NCI-H2029 treated with DMSO at 0.1 percent for 48 hours (cell line): ENCODE data around the gene HOXC12.

ENCODE experiments used
- DNase-seq: peaks from one replicate; lab custom pipeline; 2025; lab: John Stamatoyannopoulos, UW

The HOXC12 gene

DNA sequence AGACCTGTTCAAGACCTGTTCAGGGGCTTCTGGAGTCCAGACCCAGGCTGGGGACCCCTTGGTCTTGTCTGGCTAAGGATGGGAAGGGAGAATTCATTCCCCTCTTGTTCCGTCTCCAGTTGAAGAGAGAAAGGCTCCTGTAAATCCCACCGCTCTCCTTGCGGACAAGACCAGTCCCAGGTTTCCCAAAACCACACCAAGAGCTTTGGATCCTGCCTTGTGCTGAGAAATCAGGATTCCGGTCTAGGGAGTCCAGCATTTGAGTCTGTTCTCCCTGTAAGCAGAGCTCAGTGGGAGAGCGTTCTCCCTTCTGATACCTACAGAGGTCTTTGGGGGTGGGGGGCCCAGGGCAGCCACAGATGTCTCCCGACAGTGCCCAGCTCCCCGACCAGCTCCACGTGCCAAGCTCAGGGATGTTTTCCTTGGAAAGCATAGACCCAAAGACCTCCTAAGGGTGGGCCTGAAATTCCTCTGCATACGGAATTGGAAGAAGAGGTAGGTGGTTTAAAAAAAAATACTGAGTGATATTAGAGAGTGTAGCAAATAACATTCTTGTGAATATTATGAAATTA is 14.2 kb upstream of the HOXC12 start:
- DNase-seq, result no peak

DNA sequence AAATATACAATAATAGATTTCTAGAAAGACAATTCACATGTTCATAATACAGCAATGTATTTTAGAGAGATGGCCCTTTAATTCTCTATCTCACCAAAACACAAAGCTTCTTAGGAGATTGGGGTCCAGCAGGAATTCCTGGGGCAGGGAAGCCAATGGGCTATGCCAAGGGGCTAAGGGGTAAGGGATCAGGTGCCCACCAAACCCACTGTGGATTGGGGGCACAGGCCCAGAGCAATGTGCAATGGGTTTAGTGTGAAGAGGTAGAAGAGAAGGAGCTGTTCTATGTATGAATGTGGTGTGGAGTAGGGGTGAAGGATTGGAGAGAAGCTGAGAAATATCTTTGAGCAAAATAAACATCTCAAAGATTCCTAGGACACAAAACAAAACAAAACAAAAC is 13.5 kb upstream of the HOXC12 start:
- DNase-seq, result no peak

DNA sequence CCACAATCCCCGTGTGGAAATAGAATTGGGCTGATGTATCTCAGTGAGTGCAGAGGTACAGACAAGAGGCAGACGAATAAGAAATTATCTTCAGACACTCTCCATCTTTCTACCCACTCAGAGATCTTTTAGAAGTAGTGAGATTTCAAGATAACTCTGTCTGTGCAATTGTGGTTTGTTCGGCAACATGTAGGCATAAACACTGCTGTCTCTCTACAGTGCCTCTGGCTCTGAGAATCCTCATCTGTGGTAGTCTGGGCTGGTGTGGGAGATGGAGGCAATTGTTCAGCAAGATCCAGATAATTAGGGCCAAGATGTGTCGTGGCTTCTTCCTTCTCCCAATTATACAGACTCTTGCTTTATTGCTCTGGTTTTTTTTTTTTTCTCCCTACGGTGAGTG is 13.0 kb upstream of the HOXC12 start:
- no peak for DNase-seq

DNA sequence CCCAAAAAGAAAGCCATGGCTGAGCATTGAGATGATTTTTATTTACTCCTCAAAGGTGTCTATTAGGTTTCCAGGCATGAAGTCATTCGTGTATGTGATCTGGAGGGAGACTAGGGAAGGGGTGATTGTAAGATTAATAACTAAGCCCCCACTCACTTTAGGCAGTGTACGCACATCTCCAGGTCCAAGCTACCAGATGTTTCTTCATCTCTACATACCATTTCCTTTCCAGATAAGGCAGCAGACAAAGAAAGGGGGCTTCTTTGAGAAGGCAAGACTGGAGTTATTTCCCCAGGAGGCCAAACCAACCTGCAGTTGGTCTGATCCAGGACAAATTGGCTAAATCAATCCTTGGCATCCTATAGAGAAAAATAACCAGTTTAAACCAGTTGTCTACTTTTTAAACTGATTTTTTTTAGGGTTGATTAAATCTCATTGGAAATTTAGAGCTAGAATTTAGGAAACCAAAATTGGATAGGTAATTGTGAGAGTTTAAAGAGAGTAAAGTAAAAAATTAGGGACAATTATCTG is 12.2 kb upstream of the HOXC12 start:
- no peak for DNase-seq

DNA sequence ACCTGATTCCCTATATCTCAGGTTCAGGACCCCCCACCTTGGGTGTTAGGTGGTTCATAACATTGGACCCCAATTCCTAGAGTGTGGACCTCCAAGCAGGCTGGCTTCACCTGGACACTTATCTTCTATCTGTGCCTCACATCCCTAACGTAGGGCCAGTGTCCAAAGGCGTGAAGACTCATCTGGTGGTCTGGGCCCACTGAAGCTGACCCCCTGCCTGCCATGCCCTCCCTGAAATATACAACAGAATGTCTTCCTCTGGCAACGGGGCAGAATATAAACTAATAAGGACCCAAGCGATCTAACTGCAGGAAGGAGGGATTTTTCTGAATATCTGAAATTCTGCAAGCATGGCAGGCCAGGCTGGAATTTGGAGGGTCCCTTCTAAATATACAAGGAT is 10.5 kb upstream of the HOXC12 start:
- DNase-seq, result no peak

DNA sequence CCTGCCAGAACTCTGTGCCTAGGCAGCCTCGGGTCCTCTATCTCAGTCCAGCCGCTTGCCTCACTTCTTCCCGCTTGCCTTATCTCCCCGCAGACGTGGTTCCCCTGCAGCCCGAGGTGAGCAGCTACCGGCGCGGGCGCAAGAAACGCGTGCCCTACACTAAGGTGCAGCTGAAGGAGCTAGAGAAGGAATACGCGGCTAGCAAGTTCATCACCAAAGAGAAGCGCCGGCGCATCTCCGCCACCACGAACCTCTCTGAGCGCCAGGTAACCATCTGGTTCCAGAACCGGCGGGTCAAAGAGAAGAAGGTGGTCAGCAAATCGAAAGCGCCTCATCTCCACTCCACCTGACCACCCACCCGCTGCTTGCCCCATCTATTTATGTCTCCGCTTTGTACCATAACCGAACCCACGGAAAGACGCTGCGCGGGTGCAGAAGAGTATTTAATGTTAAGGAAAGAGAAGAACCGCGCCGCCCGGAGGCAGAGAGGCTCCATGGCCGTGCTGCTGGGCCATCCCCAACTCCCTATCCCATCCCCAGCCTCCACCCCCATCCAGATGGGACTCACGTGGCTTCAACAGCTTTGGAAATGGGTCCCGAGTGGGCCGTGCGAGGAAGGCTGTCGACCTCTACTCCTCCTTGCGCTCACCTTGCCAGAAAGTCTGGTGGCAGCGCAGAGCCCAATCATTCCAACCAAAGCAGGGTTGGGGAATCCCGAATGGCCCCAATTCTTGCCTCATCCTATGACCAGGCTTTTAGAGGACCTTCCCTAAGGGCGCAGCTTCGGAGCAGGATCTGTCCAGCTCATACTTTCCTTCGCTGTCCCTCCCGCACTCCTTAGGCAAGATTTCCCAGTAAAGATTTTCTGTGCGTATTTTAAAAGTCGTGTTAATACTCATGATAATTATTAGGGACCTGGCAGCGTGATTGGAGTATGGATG is 9.5 kb upstream of the HOXC12 start:
- no peak for DNase-seq

DNA sequence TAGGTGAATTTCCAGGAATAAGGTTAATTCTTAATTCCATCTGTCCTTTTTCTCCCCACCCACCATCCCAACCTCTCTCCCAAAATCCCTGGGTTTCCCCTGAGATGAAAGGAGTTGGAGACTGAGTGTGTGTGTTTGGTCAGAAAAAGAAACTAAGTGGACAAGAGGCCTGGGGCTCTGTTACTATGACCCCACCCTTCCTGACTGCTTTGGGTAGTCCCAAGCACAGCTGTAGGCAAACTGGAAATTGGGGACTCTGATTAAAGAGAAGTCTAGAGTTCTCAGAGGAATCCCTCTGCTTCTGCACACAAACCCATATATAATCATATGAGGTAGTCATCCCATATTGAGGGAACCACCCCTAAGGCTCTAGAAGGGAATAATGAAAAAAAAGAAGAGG is 7.0 kb upstream of the HOXC12 start:
- no peak for DNase-seq

DNA sequence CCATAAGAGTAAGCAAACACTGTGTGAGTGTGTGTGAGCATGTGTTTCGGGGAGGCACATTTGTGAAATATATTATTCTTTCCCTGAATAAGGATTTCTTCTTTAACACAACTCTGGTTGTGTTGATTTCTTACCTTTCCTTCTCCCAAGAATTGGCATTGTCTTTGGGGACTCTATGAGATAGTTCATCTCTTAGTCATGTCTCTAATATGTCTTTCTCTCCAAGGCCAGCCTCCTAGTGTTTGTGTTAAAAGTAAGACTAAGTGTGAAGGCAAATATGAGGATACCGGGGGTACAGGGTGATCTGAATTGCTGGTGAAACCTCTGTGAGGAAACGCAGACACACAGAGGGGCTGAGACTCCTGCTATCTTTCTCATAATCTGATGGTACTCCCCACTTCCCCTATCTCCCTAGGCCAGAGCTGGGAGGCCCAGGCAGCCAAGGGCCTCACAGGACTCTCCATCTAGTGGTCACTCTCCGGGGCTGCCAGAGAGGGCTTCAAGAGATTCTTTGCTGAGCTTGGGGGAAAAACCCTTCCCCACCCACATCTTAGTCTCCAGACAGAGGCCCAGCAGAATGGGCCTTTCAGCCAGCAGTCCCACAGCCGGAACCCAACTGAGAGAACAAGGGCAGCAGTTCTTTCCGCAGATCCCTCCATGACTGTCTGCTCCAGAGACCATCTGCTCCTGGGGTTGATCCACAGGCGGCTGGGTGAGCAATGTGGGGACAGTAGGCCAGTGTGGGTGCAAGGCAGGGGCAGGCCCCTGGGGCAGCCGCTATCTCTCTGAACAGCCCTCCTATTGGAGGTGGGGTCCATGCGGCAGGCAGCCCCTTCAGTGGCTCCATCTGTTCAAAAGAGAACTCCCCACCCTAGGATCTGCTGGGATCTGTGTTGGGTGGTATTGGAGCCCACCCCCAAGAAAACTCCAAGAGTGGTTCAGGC is 5.8 kb upstream of the HOXC12 start:
- no peak for DNase-seq

DNA sequence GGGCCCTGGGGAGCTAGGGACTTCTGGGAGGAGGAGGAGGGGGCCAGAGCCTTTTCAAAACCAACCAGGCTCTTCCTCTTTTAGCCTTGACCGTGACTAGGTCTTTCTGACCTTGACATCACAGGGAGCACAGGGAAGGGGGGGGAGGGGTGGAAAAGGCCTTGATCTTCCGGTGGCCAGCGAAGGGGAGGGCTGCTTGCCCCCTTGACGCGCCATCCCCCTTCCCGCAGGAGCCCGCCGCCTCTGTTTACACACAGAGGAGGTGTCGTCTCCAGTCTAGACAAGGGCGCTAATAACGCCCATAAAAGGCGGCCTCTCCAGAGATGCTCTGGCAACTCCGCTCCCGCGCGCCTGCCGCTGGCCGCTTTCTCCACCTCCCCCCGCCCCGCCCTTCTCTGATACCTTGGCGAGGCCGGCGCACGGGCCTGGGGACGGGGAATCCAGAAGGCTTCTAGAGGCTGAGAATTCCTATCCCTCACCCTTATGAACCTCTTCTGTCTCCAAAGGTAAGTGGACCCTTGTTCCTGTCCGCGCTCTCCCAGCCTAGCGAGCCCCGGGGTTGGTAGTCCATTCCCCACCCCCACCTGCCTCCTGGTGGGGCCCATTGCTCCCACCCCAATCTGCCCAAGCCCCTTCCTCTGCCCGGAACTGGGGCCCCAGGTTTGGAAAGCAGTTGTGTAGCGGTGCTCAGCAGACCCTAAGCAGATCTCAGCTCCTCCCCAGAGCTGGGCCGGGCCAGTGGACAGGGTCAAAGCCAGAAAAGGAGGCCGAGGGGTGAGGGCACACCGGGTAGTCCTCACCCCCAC is 4.9 kb upstream of the HOXC12 start:
- no peak for DNase-seq

DNA sequence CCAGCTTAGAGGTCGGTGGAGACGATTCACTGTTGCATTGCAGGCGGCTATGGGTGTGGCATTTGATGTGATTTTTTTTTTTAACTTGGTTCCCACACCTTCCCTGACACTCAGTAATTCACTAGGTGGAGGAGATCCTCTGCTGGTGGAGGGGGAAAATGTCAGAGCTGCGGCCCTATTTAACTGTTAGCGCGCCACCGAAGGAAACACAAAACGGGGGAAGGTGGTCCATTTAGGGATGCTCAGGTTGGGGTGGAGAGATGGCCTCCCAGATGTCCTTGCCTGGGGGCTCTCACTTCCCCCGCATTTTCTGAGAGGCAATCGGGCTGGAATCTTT is 4.3 kb upstream of the HOXC12 start:
- no peak for DNase-seq

DNA sequence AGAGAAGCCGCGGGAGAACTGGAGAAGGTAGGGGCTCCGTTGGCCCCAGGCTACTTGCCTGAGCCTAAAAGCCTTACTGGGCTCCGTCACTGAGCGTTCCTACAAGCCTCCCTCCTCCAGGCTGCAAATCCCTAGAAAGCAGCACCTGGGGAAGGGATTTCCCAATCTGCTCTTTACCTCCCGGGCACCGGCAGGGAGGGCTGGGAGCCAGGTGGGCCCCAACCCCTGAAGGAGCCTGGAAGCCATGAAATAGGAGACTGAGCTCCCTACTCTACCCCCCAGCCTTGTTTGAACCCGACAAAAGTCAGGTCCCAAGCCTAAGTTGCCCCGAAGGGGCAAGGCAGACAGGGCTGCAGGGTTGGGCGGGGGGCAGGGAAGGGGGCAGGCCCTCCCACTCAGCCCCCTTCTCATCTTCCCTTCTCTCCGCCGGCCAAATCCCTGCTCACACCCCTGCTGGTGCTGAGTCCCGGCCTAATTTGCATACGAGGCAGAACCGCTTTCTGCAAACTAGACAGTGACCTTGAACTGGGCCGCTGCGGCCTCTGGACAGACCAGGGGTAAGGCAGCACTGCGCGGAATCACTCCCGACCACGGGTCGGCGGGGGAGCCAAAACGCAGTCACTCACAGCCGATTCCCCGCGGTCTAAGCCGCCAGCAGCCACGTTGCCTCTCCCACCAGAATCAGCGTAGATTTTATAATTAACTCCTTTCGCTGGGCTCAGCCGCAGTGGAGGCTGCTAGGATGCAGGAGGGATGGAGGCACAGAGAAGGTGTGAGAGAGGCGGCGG is 3.7 kb upstream of the HOXC12 start:
- no peak for DNase-seq

DNA sequence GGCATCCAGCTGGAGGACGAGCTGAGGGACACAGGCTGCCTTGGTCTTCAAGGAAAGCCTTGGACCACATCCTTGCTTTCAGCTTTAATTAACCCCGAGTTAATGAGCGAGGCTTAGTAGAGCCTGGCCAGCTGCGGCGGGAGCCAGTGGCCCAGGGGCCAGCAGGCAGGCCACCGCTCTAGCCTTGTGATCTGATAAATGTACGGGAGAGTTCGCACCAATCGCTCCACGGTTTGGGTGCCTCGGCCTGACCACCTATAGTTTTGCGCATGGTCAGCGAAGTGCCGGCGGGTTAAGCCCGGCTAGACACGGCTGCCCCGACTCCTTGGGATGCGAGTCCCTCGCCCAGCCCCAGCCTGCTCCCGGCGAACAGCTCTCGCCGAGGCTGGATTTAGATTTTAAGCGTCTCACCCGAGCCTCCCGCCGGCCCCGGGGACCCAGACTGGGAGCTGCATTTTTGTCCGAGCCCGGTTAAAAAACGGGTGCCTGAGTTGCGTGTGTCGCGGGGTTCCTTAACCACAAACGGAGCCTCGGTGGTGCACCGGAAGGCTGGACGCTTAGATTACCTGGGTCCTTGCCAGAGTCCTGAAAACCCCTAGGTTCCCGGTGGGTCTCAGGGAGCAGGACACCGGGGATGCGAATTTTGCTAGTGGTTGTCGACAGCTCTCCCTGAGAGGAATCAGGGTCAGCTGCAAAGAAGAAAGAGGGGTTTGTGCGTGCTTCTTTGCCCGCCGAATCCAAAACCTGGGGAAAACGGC is 2.9 kb upstream of the HOXC12 start:
- DNase-seq, result no peak

DNA sequence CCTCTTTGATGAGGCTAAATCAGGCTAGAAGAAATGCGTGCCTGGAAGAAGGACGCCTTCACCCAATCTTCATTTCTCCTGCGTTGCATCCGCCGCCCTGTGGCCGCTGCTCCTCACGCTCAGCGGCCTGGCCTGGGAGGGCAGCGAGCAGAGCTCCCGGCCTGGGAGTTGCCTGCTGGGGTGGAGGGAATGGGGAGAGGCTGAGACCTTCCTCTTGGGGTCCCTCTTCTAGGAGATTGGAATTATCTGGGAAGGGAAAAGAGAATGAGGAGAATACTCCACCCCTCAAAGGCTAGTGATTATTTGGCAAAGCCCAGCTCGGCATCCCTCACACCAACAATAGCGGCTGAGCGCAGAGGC is 2.4 kb upstream of the HOXC12 start:
- DNase-seq, result no peak

DNA sequence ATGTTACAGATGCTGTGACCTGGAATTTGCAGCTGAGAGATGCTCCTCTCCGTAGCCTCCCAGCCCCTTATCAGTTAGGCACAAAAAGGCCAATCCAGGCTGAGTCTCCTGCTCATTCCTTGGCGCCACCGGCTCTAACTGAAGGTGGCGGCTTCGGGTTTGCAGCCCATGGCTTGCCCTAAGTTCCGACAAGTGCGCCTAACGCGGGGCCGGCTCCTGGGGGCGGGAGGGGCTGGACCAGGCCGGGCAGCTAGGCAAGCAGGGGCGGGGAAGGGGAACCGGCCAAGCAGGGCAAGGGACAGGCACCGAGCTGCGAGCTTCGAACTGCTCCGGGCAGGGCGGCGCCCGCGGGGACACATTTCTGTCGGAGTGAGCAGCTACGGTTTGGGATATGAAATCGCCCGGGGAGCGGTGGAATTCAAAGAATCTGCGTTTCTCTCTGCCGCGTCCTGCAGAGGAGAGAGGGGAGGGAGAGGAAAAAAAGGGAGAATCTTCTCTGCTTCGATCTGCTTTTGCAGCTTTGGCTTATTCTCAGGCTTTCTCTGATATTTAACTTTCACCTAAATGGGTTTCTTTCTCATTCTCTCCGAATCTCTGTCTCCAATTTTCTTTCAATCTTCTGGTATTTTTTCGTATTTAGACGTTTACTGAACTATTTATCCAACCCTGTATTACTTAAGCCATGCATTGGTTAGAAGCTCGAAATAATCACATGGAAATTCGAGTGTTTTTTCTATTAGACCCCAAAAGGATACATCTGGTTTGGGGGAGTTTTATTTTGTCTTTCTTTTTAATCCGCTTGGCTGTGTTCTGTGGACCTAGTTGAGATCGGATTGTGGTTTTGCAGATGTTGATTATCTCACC is 1.6 kb upstream of the HOXC12 start:
- no peak for DNase-seq

DNA sequence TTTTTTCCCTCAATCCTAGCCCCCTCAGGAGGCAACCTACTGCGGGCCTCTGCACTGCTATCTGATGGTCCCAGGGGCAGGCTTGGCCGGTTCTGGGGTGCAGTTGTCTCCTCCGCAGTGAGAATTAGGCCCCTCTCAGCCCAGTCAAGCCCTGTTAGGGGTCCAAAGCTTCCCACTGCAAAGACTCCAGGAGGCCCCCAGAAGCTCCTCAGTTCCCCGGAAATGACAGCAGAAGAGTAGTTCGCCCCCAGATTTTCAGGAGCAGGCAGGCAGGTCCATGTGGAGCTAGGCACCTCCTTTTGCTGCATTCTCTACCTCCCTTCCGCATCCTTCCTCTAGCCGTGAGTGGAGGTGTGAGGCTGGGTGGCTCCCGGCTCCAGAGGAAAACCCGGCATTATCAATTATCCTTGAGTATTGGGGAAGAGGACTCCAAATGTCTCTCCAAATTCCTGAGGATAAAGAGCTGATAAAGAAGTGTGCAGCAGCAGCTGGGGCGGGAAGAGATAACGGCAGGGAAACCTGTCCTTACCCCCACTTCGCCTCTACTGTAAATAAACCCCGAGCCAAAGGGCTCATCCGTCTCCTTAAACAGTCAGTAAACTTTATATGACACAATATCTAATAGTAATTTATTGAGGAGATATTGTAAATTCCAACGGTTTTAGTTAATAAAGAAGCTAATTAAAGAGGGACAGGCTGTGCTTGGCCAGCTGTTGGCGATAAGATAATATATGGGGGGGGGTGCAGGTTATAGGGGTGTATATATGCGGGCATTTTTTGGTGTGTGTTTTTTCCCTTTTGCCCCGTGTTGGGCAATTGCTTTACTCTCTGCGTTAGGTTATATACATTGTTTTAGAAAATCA is 641 bp upstream of the HOXC12 start:
- DNase-seq, result no peak

DNA sequence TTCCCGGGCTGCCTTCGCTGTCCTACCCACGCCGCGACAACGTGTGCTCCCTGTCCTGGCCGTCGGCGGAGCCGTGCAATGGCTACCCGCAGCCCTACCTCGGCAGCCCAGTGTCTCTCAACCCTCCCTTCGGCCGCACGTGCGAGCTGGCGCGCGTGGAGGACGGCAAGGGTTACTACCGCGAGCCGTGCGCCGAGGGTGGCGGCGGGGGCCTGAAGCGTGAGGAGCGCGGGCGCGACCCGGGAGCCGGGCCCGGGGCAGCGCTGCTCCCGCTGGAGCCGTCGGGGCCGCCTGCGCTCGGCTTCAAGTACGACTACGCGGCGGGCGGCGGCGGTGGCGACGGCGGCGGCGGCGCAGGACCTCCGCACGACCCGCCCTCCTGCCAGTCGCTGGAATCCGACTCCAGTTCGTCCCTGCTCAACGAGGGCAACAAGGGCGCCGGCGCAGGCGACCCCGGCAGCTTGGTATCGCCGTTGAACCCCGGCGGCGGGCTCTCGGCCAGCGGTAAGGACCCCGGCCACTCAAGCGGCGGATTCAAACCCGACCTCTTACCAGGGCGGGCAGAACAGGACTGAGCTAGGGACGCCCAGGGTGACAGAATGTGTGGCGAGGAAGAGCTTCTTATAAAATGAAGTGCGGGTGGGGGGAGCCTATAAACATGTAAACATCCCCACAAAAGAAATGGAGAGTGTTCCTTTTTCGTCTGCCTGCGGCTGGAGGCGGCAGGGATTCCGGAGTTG is 503 bp downstream of the HOXC12 start:
- no peak for DNase-seq

DNA sequence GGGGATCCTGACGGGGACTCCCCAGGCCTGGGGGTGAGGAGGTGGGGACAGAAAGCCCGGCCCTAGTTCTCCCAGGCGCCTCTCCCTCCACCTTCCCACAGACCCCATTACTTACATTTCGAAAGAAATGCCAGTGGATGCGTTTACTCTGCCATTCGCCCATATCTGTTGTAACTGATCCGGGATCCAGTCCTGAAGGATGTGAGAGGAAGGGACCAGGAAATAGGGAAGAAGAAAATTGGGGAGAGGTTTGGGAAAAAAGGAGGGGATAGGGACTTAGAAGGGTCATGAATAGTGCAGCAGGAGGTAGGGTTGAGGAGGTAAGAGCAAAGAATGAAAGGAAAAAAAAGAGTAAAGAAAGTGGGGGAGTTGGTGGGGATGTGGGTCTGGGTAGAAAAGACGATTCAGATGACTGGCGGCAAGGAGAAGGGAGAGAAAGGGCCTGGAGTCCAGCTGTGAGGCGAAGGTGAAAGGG is 1.1 kb downstream of the HOXC12 start:
- DNase-seq, result no peak
